Measurements from ENCODE around the gene DPH1. TPM values are rescaled to one million over a fixed set of nuclear protein-coding genes. Genes with fewer than 3 reads are reported as not detected.

The DPH1 gene
- polyA plus RNA-seq, 3 donors from 2014 or later, result 18.6 to 26.4 (median 21.4) TPM

- H3K4me1 Mint-ChIP-seq, result peaks cover 24 to 28% of the 10 kb centered on the region in 2 donors
- H3K9me3 Mint-ChIP-seq, result no peaks in the 10 kb centered on the region
- H3K27ac Mint-ChIP-seq, result no peak overlapping the region
- peaks cover 9 to 17% (median 15%) of the 10 kb centered on the region in 3 donors for H3K27me3 Mint-ChIP-seq (ENCODE audit: low read depth in 3 of 3)
- no peaks in the 10 kb centered on the region for H3K36me3 Mint-ChIP-seq
- H3K4me3 Mint-ChIP-seq, result peak overlapping the region; percentile 73 to 81 (median 78)
- no peak for DNase-seq
Measured at GRCh38 chr17:2025622-2026309, 4.2 kb upstream of the DPH1 start.

DNA sequence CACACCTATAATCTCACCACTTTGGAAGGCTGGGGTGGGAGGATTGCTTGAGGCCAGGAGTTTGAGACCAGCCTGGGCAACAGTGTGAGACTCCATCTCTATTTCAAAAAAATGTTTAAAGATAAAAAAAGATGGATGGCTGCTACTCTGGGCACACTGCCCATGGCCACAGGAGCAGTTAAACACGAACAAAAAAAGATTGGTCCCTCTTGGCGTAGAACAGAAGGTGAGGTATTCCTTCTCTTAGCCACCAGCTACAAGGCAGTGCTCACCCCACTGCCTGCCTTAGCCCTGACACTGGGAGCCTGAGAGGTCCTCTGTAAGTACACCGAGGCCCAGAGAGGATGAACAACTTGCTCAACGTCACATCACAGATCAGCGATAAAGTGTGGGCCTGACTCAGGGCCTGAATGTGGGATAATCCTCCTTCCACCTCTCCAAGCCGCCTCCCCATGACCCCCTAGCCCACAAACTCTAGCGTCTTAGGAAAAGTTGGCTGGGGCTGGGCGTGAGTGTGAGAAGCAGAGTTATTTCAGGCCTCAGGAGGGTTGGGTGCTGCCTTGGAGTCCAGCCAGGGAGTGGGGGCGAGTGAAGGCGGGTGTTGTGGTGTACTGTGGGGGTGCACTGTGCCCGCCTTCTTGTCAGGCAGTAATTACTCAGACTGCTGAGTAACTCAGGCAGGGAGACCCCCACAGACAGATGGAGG lies 2.3 kb upstream of the DPH1 start:
- DNase-seq, result no peak
- H3K4me3 Mint-ChIP-seq, result peak overlapping the region in 3 of 5 donors; percentile 4 to 41 (median 21)
- H3K36me3 Mint-ChIP-seq, result no peaks in the 10 kb centered on the region
- H3K27ac Mint-ChIP-seq, result no peak overlapping the region
- peaks cover 25 to 33% of the 10 kb centered on the region in 2 donors for H3K4me1 Mint-ChIP-seq
- H3K9me3 Mint-ChIP-seq, result peaks cover 0 to 1% (median 0%) of the 10 kb centered on the region in 6 donors
- H3K27me3 Mint-ChIP-seq (ENCODE audit: low read depth in 3 of 3), result peaks cover 9 to 15% (median 15%) of the 10 kb centered on the region in 3 donors

DNA sequence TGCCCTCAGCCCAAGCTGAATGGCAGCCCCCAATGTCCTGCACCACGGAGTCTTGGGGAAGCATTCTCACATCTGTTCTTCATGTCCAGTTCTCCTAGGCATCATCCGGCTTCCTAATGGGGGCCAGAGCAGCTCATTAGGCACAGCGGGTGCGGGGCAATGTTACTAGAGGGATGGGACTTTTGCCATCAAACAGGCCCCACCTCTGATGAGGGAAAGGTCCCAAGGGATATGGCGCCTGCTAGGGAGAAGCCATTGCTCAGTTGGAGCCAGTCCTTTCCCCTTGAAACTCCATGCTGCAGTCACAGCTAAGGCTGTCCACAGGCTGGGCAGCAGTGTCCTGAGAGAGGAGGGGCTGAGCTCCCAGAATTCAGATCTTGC lies 1.7 kb upstream of the DPH1 start:
- H3K27me3 Mint-ChIP-seq (ENCODE audit: low read depth in 3 of 3), result peaks cover 9 to 15% (median 10%) of the 10 kb centered on the region in 3 donors
- peak overlapping the region in 3 of 5 donors; percentile 41 to 53 (median 45) for H3K4me3 Mint-ChIP-seq

GRCh38 chr17:2028737-2029136 lies 1.2 kb upstream of the DPH1 start:
- peak overlapping the region in 3 of 5 donors; percentile 5 to 53 (median 36) for H3K4me3 Mint-ChIP-seq
- H3K27ac Mint-ChIP-seq, result no peak overlapping the region
- H3K27me3 Mint-ChIP-seq (ENCODE audit: low read depth in 3 of 3), result peaks cover 8 to 15% (median 9%) of the 10 kb centered on the region in 3 donors
- no peak for DNase-seq
- peaks cover 0 to 1% (median 0%) of the 10 kb centered on the region in 6 donors for H3K9me3 Mint-ChIP-seq
- no peaks in the 10 kb centered on the region for H3K36me3 Mint-ChIP-seq
- H3K4me1 Mint-ChIP-seq, result peaks cover 17 to 30% of the 10 kb centered on the region in 2 donors

More for the DNA sequence above, 1.7 kb upstream of the DPH1 start:
- peaks cover 19 to 32% of the 10 kb centered on the region in 2 donors for H3K4me1 Mint-ChIP-seq
- no peak overlapping the region for H3K27ac Mint-ChIP-seq
- H3K36me3 Mint-ChIP-seq, result no peaks in the 10 kb centered on the region
- DNase-seq, result no peak
- H3K9me3 Mint-ChIP-seq, result peaks cover 0 to 1% (median 0%) of the 10 kb centered on the region in 6 donors

DNA sequence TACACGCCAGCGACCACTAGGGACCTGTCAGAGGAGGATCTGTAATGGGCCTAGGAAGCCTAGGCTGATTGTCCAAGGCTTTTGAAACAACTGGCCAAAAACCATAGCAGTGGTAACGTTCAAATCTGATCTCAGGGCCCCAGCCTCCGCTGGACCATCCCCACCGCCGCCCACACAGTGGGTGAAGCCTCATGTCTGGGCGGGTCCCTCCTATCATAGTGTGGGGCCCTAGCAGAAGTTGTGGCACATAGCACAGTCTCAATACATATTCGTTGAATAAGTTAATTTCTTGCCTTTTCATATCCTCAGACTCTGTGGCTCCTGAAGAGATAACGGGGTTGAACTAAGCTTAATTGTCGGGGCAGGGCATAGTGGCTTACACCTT lies 818 bp downstream of the DPH1 start:
- Mint-ChIP-seq H3K4me1 (peaks cover 17 to 25% of the 10 kb centered on the region in 2 donors), H3K4me3 (peak overlapping the region; percentile 84 to 96 (median 94)), H3K27me3 (ENCODE audit: low read depth in 3 of 3) (peaks cover 6 to 13% (median 8%) of the 10 kb centered on the region in 3 donors), H3K36me3 (no peaks in the 10 kb centered on the region), H3K27ac (peak overlapping the region; percentile 65 to 91 (median 79)), H3K9me3 (peaks cover 0 to 1% (median 0%) of the 10 kb centered on the region in 6 donors)
- DNase-seq, result no peak

- peaks cover 12 to 19% of the 10 kb centered on the region in 2 donors for H3K4me1 Mint-ChIP-seq
- H3K4me3 Mint-ChIP-seq, result peak overlapping the region in 3 of 5 donors; percentile 6 to 38 (median 33)
- peaks cover under 1 to 3% (median 1%) of the 10 kb centered on the region in 3 donors for H3K27me3 Mint-ChIP-seq (ENCODE audit: low read depth in 3 of 3)
- peaks cover 0 to 1% (median 0%) of the 10 kb centered on the region in 6 donors for H3K9me3 Mint-ChIP-seq
- H3K27ac Mint-ChIP-seq, result no peak overlapping the region
- no peak for DNase-seq
- H3K36me3 Mint-ChIP-seq, result peaks cover 0 to 8% (median 3%) of the 10 kb centered on the region in 3 donors
Measured at GRCh38 chr17:2033153-2033552, 3.2 kb downstream of the DPH1 start.

DNA sequence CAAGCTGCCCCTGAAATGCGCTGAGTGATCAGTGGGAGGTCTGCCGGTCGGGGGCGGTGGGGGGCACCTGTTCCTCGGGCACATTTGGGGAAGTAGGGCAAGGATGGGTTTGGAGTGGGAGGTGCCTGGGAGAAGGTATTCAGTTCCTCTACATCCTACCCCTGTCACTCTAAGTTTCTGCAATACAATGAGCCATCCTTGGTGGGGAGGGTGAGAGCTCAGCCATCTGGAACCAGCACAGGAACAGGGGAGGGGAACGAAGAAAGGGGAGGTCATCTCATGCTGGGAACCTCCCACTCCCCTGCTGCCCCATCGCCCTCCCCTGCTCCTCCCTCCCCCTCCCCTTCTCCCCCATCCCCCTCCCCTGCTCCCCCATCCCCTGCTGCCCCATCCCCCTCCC lies 4.2 kb downstream of the DPH1 start:
- Mint-ChIP-seq H3K4me1 (peaks cover 12 to 19% of the 10 kb centered on the region in 2 donors), H3K27ac (no peak overlapping the region), H3K9me3 (peaks cover 0 to 1% (median 0%) of the 10 kb centered on the region in 6 donors), H3K4me3 (no peak overlapping the region), H3K36me3 (peaks cover 0 to 14% (median 3%) of the 10 kb centered on the region in 3 donors), H3K27me3 (ENCODE audit: low read depth in 3 of 3) (no peaks in the 10 kb centered on the region)
- no peak for DNase-seq

GRCh38 chr17:2034806-2035540 lies 5.0 kb downstream of the DPH1 start:
- Mint-ChIP-seq H3K36me3 (peaks cover 0 to 15% (median 3%) of the 10 kb centered on the region in 3 donors), H3K4me3 (no peak overlapping the region), H3K27me3 (ENCODE audit: low read depth in 3 of 3) (no peaks in the 10 kb centered on the region), H3K27ac (no peak overlapping the region), H3K9me3 (peaks cover 0 to 1% (median 0%) of the 10 kb centered on the region in 6 donors), H3K4me1 (peaks cover 12 to 17% of the 10 kb centered on the region in 2 donors)
- DNase-seq, result no peak

DNA sequence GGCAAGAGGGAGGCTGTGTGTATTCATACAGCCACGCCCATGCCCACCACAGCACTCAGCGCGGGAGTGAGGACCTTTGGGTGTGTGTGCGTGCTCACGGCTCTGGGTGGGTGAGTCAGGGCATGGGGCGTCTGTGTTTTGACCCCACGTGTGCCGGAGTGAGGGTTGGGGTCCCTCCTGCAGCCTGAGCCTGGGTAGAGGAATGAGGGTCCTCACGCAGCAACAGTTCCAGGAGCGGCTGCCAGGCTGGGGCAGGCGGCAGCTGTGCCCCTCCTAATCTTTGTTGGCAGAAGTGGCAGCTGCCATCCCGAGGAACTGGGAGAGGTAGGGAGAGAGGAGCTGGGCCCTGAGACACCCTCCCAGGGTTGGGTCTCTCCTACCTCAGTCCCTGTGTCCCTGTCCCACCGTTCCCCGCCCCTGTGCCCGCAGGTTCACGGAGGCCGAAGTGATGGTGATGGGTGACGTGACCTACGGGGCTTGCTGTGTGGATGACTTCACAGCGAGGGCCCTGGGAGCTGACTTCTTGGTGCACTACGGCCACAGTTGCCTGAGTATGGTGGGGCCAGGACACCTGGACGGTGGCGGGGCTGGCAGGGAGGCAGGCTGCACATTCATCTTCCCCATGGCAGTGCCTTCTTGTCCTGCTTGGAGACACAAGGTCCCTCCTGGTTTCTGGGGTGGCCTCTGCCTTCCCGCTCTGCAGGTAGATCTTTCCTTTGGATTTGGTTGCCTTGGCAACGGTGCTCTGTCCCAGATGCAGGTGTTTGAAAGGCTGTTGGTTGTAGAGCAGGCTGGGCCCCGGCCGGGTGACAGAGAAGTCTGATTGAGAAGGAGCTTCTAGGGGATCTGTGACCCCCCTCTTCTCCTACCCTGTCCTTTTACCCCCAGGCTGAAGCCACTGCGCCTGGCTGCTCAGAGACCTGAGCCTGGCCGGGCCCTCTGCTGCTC lies 5.9 kb downstream of the DPH1 start:
- Mint-ChIP-seq H3K4me1 (peaks cover 4 to 12% of the 10 kb centered on the region in 2 donors), H3K4me3 (no peak overlapping the region), H3K36me3 (peaks cover 0 to 17% (median 3%) of the 10 kb centered on the region in 3 donors), H3K27ac (no peak overlapping the region), H3K27me3 (ENCODE audit: low read depth in 3 of 3) (peaks cover 0 to 2% (median 0%) of the 10 kb centered on the region in 3 donors), H3K9me3 (peaks cover 0 to 1% (median 0%) of the 10 kb centered on the region in 6 donors)
- DNase-seq, result no peak

DNA sequence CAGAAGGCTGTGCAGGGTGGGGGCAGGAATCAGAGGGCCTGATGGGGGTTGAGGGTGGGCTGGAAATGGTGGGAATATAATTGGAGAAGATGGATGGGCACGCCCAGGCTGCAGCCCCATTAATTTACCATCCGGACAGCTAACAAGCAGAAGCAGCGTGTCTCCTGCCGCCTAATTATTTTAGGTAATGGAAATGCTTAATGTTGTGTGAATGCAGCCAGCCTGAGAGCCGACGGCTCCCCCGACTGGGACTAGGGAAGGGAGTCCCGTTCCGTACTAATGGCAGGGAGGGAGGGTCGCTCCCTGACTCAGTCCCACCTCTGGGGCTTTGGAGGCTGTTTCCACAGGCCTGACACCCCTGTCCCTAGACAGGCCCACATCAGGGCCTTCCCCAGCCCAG lies 7.2 kb downstream of the DPH1 start:
- Mint-ChIP-seq H3K9me3 (no peaks in the 10 kb centered on the region), H3K4me3 (no peak overlapping the region), H3K27ac (no peak overlapping the region), H3K36me3 (peaks cover 0 to 17% (median 3%) of the 10 kb centered on the region in 3 donors), H3K27me3 (ENCODE audit: low read depth in 3 of 3) (peaks cover 2 to 5% (median 3%) of the 10 kb centered on the region in 3 donors), H3K4me1 (peaks cover 9 to 12% of the 10 kb centered on the region in 2 donors)
- DNase-seq, result no peak

- Mint-ChIP-seq H3K4me1 (peaks cover 20 to 24% of the 10 kb centered on the region in 2 donors), H3K27ac (peak overlapping the region; percentile 51 to 96 (median 75)), H3K4me3 (peak overlapping the region; percentile 38 to 93 (median 91)), H3K9me3 (no peaks in the 10 kb centered on the region), H3K27me3 (ENCODE audit: low read depth in 3 of 3) (peaks cover 2 to 8% (median 4%) of the 10 kb centered on the region in 3 donors), H3K36me3 (peaks cover 0 to 21% (median 3%) of the 10 kb centered on the region in 3 donors)
- no peak for DNase-seq
Measured at GRCh38 chr17:2040219-2040827, 10.4 kb downstream of the DPH1 start.

DNA sequence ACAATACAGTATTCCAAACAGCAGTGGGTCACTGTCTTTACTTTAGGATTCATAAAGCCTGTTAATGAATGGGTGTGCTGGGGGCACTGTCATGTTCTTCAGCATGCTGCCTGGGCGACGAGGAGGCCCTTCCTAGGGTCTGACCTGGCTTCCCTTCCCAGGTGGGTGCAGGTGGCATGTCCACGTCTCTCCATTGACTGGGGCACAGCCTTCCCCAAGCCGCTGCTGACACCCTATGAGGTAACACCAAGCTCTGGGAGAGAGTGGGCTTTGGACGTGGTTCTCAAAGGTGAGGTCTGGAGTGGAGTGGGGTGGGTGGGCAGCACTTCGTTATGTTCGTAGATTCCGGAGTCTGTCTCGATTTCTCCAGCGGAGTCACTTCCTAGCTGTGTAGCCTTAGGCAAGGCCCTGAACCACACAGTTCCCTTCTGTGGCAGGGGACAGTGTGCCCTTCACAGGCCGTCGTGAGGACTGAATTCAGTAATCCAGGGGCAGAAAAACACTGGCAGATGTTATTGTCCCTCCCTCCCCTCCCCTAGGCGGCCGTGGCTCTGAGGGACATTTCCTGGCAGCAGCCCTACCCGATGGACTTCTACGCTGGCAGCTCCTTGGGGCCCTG lies 11.1 kb downstream of the DPH1 start:
- Mint-ChIP-seq H3K9me3 (no peaks in the 10 kb centered on the region), H3K4me3 (peak overlapping the region; percentile 38 to 93 (median 91)), H3K27me3 (ENCODE audit: low read depth in 3 of 3) (peaks cover 2 to 8% (median 4%) of the 10 kb centered on the region in 3 donors)

More for the DNA sequence above, 11.1 kb downstream of the DPH1 start:
- peak overlapping the region; percentile 51 to 96 (median 75) for H3K27ac Mint-ChIP-seq
- H3K36me3 Mint-ChIP-seq, result peaks cover 0 to 21% (median 3%) of the 10 kb centered on the region in 3 donors
- no peak for DNase-seq
- peaks cover 20 to 24% of the 10 kb centered on the region in 2 donors for H3K4me1 Mint-ChIP-seq

Data from immature natural killer cell (primary cell).